D721Med (cell line): ENCODE measurements around the gene SLIT1.

Experiments
- DNase-seq: peaks from one replicate; pipeline ENCODE4 v3.0.0; 2011; ENCODE audit warnings: low spot score; ENCODE audit not compliant: insufficient read length
- FAIRE-seq: peaks from 2 replicates; lab custom pipeline; 2011; peaks lifted over from hg19 to GRCh38; lab: Jason Lieb, UNC
- TF ChIP-seq, protein P1 (sequence below): IDR thresholded peaks from 2 replicates; pipeline ENCODE4 v1.5.1; 2012; ENCODE audit warnings: mild to moderate bottlenecking, control low read depth; ENCODE audit not compliant: insufficient read depth; ENCODE audit errors: missing control alignments

Gene SLIT1

DNA sequence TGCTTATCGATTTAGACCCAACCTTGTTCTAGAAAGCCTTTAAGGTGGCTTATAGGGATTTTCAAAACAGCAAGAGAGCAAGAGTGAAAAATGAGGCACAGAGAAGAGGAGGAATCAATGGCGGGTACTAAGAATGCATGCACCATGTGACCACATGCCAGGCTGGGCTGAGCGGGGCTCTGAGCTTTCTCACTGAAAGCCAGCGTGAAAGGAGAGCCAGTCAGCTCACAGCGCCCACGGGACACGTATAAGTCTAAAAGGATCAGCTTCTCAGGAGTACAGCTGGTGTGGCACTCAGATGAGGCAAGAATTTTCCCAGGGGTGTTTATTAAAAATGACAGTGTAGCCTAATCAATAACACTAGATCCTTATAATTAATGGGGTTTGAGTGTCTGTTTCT lies 114.3 kb downstream of the SLIT1 start:
- TF ChIP-seq, protein P1, sequence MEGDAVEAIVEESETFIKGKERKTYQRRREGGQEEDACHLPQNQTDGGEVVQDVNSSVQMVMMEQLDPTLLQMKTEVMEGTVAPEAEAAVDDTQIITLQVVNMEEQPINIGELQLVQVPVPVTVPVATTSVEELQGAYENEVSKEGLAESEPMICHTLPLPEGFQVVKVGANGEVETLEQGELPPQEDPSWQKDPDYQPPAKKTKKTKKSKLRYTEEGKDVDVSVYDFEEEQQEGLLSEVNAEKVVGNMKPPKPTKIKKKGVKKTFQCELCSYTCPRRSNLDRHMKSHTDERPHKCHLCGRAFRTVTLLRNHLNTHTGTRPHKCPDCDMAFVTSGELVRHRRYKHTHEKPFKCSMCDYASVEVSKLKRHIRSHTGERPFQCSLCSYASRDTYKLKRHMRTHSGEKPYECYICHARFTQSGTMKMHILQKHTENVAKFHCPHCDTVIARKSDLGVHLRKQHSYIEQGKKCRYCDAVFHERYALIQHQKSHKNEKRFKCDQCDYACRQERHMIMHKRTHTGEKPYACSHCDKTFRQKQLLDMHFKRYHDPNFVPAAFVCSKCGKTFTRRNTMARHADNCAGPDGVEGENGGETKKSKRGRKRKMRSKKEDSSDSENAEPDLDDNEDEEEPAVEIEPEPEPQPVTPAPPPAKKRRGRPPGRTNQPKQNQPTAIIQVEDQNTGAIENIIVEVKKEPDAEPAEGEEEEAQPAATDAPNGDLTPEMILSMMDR = no peak
- no peak for FAIRE-seq
- no peak for DNase-seq

DNA sequence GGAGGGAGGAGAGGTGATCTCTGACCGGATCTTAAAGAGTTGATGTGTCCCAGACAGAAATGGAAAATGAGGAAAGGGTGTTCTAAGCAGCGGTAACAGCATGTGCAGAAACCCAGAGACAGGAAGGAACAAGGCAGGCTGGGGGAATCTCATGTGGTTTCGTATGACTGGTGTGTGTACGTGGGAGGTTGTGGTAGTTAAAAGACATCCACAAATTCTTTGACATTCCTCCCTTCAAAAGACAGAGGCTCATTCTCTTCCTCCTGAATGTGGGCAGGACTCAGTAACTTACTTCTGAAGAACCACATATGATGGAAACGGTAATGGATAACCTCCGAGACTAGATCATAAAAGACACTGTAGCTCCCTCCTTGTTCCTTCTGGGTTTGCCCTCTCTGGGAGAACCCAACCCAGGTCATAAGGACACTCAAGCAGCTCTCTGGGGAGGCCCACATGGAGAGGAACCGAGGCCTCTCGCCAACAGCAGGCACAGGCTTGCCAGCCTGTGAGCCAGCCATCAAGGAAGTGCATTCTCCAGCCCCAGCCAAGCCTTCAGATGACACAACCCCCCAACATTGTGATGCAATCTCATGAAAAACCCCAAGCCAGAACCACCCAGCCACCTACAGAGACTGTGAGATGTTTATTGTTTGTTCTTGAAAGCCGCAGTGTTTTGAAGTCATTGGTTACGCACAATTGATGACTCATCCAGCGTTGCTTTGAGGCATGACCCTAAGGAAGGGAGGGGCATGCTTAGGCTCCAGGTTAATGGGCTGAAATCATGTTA lies 116.0 kb downstream of the SLIT1 start:
- FAIRE-seq = no peak
- DNase-seq = no peak
- TF ChIP-seq, protein P1 = no peak

DNA sequence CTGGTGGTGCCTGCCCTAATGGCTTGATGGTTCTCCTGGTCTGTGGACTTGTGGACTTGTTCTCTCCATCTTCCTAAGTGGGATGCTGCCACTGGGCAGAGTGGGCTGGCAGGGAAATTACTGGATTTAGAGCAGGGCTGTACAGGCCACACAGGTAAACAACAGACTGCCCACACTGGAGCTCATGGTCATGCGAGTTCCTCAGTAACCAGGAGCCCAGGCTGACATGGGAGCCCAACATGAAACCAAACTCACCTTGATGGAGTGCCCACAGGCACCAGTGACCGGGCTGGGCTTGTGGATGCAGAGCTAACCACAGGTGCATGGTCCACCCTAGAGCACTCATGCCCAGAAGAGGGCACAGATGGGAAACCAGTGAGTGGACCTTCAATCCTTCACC lies 116.7 kb downstream of the SLIT1 start:
- FAIRE-seq (no peak), DNase-seq (no peak)
- TF ChIP-seq, protein P1 = no peak

DNA sequence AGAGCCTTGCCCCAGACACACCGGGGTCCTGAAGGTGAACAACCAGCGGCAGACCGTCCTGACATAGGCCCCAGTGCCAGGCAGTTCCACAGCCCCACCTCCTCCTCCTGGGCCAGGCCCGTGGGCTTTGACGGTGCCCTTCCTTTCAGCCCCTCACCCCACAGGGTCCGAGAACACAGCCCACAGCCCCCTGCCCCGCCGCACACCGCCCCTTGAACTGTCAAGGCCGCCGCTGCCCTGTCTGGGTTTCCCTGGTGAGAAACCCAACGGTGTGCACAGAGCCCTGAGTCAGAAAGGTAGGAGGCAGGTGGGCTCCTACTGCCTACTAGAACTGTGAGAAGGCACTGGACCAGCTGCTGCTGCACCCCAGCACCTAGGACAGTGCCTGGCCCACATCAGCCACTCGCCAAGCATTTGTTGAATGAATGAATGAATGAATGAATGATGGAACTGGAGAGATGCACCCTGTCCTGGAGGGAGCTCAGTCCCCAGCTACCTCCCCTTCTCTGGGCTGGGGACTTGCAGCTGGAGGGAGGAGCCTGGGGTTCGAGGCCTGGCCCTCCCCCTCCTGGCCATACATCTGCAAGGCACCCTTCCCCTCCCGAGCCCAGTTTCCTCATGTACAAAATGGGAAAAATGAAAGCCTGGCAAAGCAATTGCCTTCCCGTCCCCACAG lies 117.9 kb downstream of the SLIT1 start:
- FAIRE-seq (no peak), DNase-seq (no peak)
- TF ChIP-seq, protein P1 = no peak

DNA sequence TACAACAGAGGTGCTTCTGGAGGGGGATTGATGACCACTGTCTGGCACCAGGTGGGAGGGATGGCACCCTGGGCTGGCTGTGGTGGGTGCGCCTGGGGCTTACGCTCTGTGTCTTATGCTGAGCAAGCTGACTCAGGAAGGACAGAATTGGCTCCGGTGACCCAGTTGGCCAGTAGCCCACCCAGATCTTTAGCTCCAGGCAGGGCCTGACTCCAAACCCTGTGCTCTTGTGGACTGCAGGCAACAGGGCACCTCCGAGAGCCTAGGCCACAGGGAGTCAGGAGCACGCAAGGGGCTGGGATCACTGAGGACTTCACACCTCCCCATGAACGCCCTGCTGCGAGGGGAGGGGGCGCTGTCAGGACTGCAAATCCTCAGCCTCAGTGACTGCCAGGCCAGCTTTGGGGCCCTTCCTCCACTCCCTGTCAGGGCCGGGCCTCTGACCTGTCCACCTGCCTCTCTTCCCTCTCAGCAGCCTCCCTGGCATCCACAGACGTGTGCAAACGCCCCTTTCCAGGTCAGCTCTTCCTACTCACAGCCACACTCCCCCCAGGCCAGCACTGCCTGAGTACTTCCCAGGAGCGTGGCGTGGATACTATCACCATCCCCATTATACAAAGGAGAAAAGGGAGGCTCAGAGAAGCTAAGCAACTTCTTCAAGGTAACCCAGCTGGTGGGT lies 118.7 kb downstream of the SLIT1 start:
- TF ChIP-seq, protein P1 = no peak
- DNase-seq = no peak
- no peak for FAIRE-seq

DNA sequence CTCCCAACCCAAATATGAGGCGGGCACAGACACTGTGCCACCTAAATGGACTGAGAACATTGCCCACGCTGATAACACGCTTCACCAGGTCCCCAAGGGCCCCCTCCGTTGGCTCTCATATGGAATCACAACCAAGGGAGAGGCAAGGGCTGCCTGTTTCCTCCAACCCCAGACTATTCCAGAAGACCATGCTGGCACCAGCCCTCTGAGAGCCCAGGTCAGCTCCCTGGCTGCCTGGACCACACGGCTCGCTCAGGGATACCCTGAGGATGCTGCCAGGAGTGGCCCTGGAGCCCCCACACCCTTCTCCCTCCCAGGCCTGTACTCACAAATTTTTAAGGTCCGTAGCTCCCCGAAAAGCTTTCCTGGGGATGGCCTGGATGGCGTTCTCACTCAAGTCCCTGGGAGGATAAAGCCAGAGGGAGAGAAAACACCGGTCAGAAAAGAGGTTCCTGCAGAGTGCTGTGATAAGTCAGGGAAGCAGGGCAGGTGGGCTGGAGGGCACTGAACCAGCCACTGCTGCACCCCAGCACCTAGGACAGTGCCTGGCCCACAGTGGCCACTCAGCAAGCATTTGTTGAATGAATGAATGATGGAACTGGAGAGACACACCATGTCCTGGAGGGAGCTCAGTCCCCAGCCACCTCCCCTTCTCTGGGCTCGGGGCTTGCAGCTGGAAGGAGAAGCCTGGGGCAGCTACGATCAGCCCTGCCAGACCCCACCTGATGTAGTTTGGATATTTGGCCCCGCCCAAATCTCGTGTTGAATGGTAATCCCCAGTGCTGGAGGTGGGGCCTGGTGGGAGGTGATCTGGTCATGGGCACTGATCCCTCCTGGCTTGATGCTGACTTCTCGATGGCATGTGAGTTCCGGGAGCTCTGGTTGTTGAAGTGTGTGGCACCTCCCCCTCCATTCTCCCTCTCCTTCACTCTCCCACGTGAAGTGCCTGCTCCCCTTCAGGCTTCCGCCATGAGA lies 119.8 kb downstream of the SLIT1 start:
- TF ChIP-seq, protein P1 = no peak
- FAIRE-seq = no peak
- no peak for DNase-seq
